SKM-1 (cell line): ENCODE results near the gene IST1.

Source experiments
- DNase-seq: peaks from one replicate; lab custom pipeline; 2025; ENCODE audit not compliant: unreplicated experiment; lab: John Stamatoyannopoulos, UW

Gene IST1

DNA sequence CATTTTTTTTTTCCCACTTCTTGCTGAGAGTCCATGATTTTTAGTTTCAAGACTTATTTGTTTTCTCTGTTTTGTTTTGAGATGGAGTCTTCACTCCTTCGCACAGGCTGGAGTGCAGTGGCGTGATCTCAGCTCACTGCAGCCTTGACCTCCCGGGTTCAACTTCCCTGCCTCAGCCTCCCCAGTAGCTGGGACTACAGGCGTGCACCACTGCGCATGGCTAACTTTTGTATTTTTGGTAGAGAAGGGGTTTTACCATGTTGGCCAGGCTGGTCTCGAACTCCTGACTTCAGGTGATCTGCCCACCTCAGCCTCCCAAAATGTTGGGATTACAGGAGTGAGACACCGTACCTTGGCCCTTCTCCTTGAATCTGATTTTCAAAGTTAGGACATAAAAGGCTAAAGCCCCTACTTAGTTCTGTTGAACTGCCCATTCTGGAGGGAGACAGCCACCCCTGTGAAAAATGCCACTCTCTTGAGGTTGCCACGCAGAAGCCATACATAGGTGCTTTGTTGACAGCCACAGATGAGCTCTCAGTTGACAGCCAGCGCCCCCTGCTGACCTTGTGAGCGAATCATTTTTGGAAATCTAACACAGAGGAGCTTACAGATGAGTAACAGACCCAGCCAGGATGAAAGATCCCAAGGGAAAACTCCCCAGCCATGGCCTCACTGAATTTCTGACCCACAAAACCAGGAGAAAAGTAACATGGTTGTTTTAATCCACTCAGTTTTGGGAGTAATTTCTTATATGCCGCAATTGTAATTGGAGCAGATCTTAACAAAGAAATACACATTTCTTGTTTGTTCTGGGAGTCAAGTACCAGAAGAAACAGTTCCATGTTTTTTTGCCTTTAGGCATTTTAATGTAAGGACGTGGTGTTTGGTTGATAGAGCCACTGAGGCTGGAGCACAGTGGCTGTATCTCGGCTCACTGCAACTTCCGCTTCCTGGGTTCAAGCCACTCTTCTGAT lies 66.0 kb downstream of the IST1 start:
- peak; percentile 72 for DNase-seq

DNA sequence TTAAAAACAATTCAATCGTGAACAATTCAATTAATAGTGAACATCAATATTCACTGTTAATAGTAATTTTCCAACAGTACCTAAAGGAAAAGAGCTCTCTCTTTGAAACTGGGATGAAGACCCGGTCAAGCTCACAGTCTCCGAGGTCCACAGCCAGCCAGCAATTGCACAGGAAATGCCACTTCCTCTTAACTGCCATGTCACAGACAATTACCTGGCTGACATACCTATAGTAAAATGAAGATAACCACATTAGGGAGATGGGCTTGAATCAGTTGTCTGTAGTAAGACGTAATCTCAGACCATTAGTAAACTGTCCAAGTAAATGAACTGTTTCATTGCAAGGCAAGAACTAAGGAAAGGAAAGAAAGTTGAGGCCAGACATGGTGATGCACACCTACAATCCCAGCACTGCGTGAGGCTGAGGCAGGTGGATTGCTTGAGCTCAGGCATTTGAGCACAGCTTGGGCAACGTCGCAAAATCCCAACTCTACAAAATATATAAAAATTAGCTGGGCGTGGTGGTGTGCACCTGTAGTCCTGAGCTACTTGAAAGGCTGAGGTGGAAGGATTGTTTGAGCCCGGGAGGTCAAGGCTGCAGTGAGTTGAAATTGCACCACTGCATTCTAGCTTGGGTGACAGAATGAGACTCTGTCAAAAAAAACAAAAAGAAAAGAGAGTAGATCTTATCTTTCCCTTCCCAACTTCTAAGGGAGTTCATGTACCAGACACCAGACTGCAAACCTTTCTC lies 68.0 kb downstream of the IST1 start:
- no peak for DNase-seq

DNA sequence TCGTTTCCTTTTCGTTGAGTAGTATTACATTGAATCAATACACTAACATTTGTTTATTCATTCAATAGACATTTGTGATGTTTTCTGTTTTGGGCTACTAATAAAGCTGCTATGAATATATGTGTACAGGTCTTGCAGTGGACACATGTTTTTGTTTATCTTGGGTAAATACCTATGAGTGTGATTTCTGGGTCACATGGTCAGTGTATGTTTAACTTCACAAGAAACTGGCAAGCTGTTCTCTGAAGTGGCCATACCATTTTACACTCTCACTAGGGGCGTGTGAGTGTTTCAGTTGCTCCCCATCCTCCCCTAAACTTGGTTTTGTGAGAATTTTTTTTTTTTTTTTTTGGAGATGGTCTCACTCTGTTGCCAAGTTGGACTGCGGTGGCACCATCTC lies 69.9 kb downstream of the IST1 start:
- no peak for DNase-seq

DNA sequence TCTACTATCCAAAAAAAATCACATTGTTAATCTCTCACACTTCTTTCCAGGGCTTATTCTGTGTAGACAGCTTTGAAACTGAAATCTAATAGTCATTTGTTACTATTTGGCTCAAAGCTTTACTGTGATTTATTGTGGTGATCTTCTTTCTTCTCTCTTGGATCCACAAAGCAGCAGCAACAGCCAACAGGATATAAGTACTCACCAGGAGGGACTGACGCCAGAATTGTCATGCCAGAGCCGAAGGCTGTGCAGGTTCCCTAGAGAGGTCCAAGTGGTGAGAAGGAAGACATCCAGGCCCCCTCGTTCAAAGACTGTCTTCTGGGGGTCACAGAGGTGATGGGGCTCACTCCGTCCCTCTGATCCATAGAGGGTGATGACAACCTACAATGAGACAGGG lies 71.6 kb downstream of the IST1 start:
- no peak for DNase-seq

DNA sequence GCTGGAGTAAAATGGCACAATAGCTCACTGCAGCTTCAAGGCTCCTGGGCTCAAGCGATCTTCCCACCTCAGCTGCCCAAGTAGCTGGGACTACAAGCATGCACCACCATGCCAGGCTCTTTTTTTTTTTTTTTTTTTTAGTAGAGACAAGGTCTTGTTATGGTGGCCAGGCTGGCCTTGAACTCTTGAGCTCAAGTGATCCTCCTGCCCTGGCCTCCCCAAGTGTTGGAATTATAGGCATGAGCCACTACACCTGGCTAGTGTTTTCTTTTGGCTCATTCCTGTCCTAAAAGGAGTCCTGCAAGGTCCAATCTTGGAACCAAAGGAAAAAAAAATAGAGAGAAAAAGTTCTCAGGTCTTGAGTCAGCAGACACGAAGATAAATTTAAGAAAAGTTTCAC lies 74.0 kb downstream of the IST1 start:
- no peak for DNase-seq

DNA sequence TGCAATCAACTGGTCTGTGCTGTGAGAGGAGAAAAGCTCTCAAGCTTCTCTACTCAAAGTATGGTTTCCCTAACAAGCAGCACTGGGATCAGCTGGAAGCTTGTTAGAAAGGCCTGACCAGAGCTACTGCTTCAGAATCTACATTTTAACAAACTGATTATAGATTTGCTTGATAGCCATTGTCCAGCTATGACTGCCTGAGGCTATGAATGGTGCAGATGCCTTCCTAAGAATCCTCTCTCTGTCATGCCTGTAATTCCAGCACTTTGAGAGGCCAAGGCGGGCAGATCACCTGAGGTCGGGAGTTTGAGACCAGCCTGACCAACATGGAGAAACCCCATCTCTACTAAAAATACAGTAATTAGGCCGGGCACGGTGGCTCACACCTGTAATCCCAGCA lies 76.2 kb downstream of the IST1 start:
- DNase-seq = no peak

DNA sequence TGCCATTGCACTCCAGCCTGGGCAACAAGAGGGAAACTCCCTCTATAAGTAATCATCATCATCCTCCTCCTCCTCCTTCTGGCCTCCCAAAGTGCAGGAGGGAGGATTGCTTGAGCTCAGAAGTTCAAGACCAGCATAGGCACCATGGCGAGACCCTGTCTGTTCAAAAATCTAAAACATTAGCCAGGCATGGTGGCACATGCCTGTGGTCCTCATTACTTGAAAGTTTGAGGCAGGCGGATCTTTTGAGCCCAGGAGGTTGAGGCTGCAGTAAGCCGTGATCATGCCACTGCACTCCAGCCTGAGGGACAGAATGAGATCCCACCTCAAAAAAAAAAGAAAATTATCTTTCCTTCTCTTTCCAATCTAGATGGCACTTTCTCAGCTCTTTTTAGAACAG lies 77.0 kb downstream of the IST1 start:
- DNase-seq = no peak

DNA sequence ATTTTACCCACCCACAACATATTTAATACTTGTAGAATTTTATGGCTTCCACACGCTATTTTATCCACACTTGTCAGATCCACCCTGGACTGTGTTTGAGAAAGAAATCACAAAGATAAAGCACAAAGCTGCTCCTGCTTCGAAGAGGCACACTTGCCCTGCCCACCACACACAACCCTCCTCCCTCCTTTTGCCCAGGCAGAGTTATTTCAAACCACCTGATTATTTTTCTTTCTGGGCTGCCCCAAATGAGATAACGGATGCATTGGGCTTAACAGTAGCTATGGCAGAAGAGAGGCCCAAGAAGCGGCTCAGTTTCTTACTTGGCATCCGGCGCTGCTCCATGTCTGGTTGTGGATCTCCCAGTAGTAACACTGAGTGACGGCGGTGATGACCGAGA lies 77.7 kb downstream of the IST1 start:
- no peak for DNase-seq

DNA sequence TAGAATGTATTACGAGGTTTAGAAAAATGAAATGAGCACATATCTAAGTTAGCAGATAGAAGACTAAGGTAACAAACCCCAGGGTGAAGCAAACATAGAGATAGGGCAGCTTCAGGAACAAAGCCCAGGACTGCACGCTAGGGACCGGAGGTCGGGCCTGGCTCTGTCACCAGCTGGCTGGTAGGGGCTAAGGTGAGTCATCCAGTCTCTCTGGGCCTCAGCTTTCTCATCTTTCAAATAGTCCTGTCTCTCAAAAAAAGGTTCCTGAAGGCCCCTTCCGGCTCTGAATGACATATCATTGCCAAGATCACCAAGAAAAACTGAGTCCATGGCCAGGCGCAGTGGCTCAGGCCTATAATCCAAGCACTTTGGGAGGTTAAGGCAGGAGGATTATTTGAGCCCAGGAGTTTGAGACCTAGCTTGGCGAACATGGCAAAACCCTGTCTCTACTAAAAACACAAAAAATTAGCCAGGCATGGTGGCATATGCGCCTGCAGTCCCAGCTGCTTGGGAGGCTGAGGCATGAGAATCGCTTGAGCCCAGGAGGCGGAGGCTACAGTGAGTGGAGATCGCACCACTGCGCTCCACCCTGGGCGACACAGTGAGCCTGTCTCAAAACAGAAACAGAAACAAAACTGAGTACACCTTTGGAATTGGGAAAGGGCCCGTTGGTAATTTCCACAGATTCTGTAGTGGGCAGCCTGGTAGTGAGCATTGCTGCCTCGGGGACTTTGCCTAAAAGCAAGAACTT lies 78.9 kb downstream of the IST1 start:
- DNase-seq = no peak
